ENCODE measurements around the gene MACC1.

Gene MACC1

GRCh38 chr7:20217193-20217948, at the start of gene MACC1:
TSS of gene MACC1 (minus strand) at chr7:20217384. CDS start at chr7:20161862, 55,522 bp downstream.
- Histone ChIP-seq H3K9me3 (ENCODE audit: control insufficient read depth, insufficient read depth, low read depth, low read length) (0 out of 2 replicates have a peak, but pooled peaks cover 4% of the 10 kb centered on the region), H3K4me3 (ENCODE audit: low read depth, low read length) (peak within 1 kb of the TSS; percentile 53), H3K4me1 (ENCODE audit: control insufficient read depth, insufficient read depth, low read length) (peaks cover 34% of the 10 kb centered on the region), H3K27me3 (ENCODE audit: control insufficient read depth, insufficient read depth, low read length) (no peaks in the 10 kb centered on the region), H3K9ac (ENCODE audit: low read length) (peak within 1 kb of the TSS; percentile 27), H3K36me3 (ENCODE audit: control insufficient read depth, insufficient read depth, low read length) (no peaks in the 10 kb centered on the region), H3K27ac (ENCODE audit: low read depth, low read length) (peak within 1 kb of the TSS; percentile 76)

GRCh38 chr7:20264623-20265022, 47.4 kb upstream of the MACC1 start:
- H3K9me3 ChIP-seq (ENCODE audit: control insufficient read depth, insufficient read depth, low read depth, low read length), result no peaks in the 10 kb centered on the region
- no peaks in the 10 kb centered on the region for H3K36me3 ChIP-seq (ENCODE audit: control insufficient read depth, insufficient read depth, low read length)
- no peak overlapping the region for H3K9ac ChIP-seq (ENCODE audit: low read length)
- H3K27ac ChIP-seq (ENCODE audit: low read depth, low read length), result no peak overlapping the region
- no peak overlapping the region for H3K4me3 ChIP-seq (ENCODE audit: low read depth, low read length)
- H3K27me3 ChIP-seq (ENCODE audit: control insufficient read depth, insufficient read depth, low read length), result no peaks in the 10 kb centered on the region
- H3K4me1 ChIP-seq (ENCODE audit: control insufficient read depth, insufficient read depth, low read length), result peaks cover 20% of the 10 kb centered on the region

DNA sequence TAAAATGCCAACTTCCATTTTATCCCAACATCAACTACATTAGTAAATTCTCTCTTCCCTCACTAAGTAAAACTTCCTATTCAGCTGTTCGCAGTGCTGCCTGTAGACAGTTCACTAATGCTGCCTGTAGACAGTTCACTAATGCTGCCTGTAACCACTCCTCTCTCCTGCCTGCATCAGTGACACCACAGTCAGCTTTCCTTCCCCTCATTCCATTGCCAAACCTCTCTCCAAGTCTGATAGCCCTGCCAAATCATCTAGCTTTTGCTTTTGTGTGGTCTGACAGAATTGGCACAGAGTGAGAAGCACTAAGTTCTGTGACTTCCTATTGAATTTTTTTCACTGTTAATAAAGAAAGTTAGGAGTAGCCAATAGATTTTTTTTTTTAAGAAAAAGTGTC, 43.0 kb upstream of the MACC1 start:
- Histone ChIP-seq H3K9me3 (ENCODE audit: control insufficient read depth, insufficient read depth, low read depth, low read length) (no peaks in the 10 kb centered on the region), H3K4me1 (ENCODE audit: control insufficient read depth, insufficient read depth, low read length) (peaks cover 11% of the 10 kb centered on the region), H3K4me3 (ENCODE audit: low read depth, low read length) (no peak overlapping the region), H3K27ac (ENCODE audit: low read depth, low read length) (no peak overlapping the region), H3K9ac (ENCODE audit: low read length) (no peak overlapping the region), H3K36me3 (ENCODE audit: control insufficient read depth, insufficient read depth, low read length) (no peaks in the 10 kb centered on the region), H3K27me3 (ENCODE audit: control insufficient read depth, insufficient read depth, low read length) (no peaks in the 10 kb centered on the region)

DNA sequence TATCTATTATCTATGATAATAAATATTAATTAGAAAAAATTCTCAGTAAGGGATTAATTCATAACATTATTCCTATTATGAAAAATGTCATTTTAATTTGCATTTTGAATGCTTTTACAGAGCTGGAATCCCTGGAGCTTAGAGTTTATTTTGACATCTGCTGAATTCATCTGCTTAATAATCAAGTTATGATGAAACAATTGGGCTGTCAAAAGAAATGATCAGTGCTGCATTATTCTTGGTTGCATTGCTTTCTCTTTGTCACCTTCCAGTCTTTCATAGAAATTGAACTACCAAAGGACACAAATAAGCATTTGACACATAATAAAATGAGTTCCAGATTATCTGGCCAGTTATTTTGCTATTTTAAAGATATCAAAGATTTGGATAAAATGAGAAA, 40.0 kb upstream of the MACC1 start:
- Histone ChIP-seq H3K27me3 (ENCODE audit: control insufficient read depth, insufficient read depth, low read length) (no peaks in the 10 kb centered on the region), H3K36me3 (ENCODE audit: control insufficient read depth, insufficient read depth, low read length) (no peaks in the 10 kb centered on the region), H3K4me3 (ENCODE audit: low read depth, low read length) (no peak overlapping the region), H3K27ac (ENCODE audit: low read depth, low read length) (no peak overlapping the region), H3K4me1 (ENCODE audit: control insufficient read depth, insufficient read depth, low read length) (no peaks in the 10 kb centered on the region), H3K9me3 (ENCODE audit: control insufficient read depth, insufficient read depth, low read depth, low read length) (no peaks in the 10 kb centered on the region), H3K9ac (ENCODE audit: low read length) (no peak overlapping the region)

- H3K9ac ChIP-seq (ENCODE audit: low read length), result no peak overlapping the region
- H3K36me3 ChIP-seq (ENCODE audit: control insufficient read depth, insufficient read depth, low read length), result no peaks in the 10 kb centered on the region
- peaks cover 5% of the 10 kb centered on the region; the same call in 1 of the 2 replicates for H3K4me1 ChIP-seq (ENCODE audit: control insufficient read depth, insufficient read depth, low read length)
- no peaks in the 10 kb centered on the region for H3K27me3 ChIP-seq (ENCODE audit: control insufficient read depth, insufficient read depth, low read length)
- no peaks in the 10 kb centered on the region for H3K9me3 ChIP-seq (ENCODE audit: control insufficient read depth, insufficient read depth, low read depth, low read length)
- no peak overlapping the region for H3K27ac ChIP-seq (ENCODE audit: low read depth, low read length)
- H3K4me3 ChIP-seq (ENCODE audit: low read depth, low read length), result no peak overlapping the region
These were observed 32.7 kb upstream of the MACC1 start for GRCh38 chr7:20249920-20250319.

DNA sequence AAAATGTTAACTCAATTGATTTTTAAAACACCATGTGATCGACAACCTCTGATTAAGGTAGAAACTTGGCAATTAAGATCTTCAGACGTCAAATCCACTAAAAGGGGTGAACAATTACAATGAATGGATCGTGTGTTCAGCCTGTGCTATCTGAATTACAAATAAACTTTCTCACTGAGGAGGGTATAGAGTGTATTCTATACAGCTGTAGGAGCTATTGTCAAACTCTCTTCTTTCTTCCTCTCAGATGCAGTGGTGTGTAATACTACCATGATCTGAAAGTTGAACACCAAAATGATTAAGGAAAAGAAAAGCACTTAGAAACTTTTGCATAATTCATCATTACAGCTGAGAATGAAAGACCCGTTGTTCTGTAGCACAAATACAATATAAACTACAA, 32.2 kb upstream of the MACC1 start:
- no peaks in the 10 kb centered on the region for H3K9me3 ChIP-seq (ENCODE audit: control insufficient read depth, insufficient read depth, low read depth, low read length)
- H3K27me3 ChIP-seq (ENCODE audit: control insufficient read depth, insufficient read depth, low read length), result no peaks in the 10 kb centered on the region
- no peak overlapping the region for H3K27ac ChIP-seq (ENCODE audit: low read depth, low read length)
- H3K4me3 ChIP-seq (ENCODE audit: low read depth, low read length), result no peak overlapping the region
- peaks cover 5% of the 10 kb centered on the region; the same call in 1 of the 2 replicates for H3K4me1 ChIP-seq (ENCODE audit: control insufficient read depth, insufficient read depth, low read length)
- no peaks in the 10 kb centered on the region for H3K36me3 ChIP-seq (ENCODE audit: control insufficient read depth, insufficient read depth, low read length)
- no peak overlapping the region for H3K9ac ChIP-seq (ENCODE audit: low read length)

DNA sequence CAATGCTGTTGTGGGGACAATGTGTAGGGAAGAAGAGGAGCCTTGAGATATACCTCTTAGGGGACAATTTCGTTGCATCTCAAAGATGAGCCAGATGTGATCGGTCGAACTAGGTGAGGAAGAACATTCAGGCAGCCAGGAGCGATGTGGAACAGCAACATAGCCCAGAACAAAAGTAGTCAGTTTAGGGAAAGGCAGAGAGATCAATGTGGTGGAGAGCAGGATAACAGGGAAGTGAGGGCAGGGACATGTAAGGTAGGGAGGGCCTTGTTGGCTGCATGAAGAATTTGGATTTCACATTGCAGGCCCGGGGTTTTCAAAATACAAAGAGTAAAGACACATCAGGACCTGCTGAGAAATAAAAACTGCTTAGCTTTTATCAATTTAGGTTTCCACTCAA, 29.1 kb upstream of the MACC1 start:
- Histone ChIP-seq H3K9ac (ENCODE audit: low read length) (no peak overlapping the region), H3K27ac (ENCODE audit: low read depth, low read length) (no peak overlapping the region), H3K4me1 (ENCODE audit: control insufficient read depth, insufficient read depth, low read length) (peaks cover 9% of the 10 kb centered on the region; the same call in 1 of the 2 replicates), H3K36me3 (ENCODE audit: control insufficient read depth, insufficient read depth, low read length) (no peaks in the 10 kb centered on the region), H3K27me3 (ENCODE audit: control insufficient read depth, insufficient read depth, low read length) (no peaks in the 10 kb centered on the region), H3K9me3 (ENCODE audit: control insufficient read depth, insufficient read depth, low read depth, low read length) (no peaks in the 10 kb centered on the region), H3K4me3 (ENCODE audit: low read depth, low read length) (no peak overlapping the region)

DNA sequence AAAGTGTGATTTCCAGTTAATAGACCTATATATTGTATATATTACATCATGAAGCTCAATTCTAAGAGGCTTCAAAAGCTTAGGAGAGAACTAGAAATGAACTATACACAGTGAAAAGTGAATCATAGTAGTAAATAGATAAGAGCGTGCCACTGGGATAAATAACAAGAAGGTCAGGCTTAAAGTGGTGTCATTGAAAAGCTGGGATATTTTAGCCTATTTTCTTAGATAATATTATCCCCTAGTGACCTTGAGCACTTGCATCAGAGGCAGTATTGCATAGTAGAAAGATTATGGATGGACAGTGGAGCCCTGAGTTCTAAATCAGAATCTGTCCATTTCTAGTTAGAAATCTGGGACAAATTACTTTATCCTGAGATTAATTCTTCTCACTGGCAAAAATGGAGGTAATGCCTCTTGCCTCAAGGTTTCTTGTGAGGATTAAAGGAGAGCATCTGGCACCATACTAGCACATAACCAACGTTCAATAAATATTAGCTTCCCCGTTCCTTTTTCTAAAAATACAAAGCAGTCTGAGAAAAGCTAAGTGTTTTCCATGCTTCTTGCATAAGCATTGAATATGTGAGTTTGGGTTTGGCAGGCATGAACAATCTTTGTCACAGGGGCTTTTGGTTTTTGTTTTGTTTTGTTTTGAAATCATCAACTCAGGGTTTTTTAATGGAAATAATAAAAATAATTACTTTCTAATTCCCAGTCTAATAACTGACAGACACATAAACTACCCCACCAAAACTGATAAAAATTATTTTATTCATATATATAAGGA, 27.3 kb upstream of the MACC1 start:
- Histone ChIP-seq H3K9me3 (ENCODE audit: control insufficient read depth, insufficient read depth, low read depth, low read length) (no peaks in the 10 kb centered on the region), H3K36me3 (ENCODE audit: control insufficient read depth, insufficient read depth, low read length) (no peaks in the 10 kb centered on the region), H3K27ac (ENCODE audit: low read depth, low read length) (no peak overlapping the region), H3K27me3 (ENCODE audit: control insufficient read depth, insufficient read depth, low read length) (no peaks in the 10 kb centered on the region), H3K9ac (ENCODE audit: low read length) (no peak overlapping the region), H3K4me3 (ENCODE audit: low read depth, low read length) (no peak overlapping the region), H3K4me1 (ENCODE audit: control insufficient read depth, insufficient read depth, low read length) (peaks cover 9% of the 10 kb centered on the region; the same call in 1 of the 2 replicates)

DNA sequence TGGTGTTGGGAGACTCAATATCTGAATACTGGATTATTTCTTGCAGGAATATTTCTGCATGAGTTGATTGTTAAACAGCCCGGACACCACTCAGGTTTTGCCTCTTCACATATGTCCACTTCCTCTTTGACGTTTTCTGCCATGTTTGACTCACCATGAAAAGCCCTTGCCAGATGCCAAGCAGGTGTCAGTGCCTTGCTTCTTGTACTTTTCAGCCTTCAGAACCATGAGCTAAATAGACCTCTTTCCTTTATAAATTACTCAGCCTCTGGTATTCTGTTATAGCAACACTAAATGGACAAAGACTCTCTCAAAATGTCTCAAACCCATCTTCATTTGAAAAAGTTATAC, 24.7 kb upstream of the MACC1 start:
- no peaks in the 10 kb centered on the region for H3K9me3 ChIP-seq (ENCODE audit: control insufficient read depth, insufficient read depth, low read depth, low read length)
- no peak overlapping the region for H3K9ac ChIP-seq (ENCODE audit: low read length)
- peaks cover 12% of the 10 kb centered on the region for H3K4me1 ChIP-seq (ENCODE audit: control insufficient read depth, insufficient read depth, low read length)
- H3K27me3 ChIP-seq (ENCODE audit: control insufficient read depth, insufficient read depth, low read length), result no peaks in the 10 kb centered on the region
- no peak overlapping the region for H3K4me3 ChIP-seq (ENCODE audit: low read depth, low read length)
- no peaks in the 10 kb centered on the region for H3K36me3 ChIP-seq (ENCODE audit: control insufficient read depth, insufficient read depth, low read length)
- H3K27ac ChIP-seq (ENCODE audit: low read depth, low read length), result no peak overlapping the region

DNA sequence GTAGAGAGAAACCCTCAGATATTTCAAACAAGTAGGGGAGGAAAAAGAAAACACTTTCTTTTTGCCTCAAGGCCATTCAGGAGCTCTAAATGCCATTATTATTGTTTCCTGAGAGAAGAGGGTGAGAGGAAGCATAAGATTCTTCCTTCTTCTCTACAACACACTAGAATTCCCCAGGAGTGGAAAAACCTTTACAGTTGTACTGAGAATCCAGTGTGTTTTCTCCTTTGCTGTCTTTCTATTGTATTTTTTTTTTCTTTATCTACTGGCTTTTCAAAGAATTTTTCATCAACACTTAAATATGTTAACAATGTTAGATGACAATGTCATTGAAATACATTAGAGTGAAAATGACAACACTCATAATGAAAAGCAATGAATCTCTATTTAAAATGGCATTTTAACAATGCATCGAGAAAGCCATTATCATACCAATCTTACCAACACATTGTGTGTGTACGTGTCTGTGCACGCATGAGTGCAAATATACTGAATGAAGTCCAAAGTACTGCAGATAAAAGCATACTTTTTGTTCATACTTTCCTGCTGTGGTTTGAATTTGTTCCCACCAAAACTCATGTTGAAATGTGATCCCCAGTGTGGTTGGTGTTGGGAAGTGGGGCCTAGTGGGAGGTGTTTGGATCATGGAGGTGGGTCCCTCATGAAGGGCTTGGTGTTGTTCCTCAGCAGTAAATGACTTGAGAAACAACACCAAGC, 24.2 kb upstream of the MACC1 start:
- H3K9ac ChIP-seq (ENCODE audit: low read length), result no peak overlapping the region
- H3K36me3 ChIP-seq (ENCODE audit: control insufficient read depth, insufficient read depth, low read length), result no peaks in the 10 kb centered on the region
- H3K27ac ChIP-seq (ENCODE audit: low read depth, low read length), result no peak overlapping the region
- H3K9me3 ChIP-seq (ENCODE audit: control insufficient read depth, insufficient read depth, low read depth, low read length), result no peaks in the 10 kb centered on the region
- H3K4me1 ChIP-seq (ENCODE audit: control insufficient read depth, insufficient read depth, low read length), result peaks cover 9% of the 10 kb centered on the region
- no peak overlapping the region for H3K4me3 ChIP-seq (ENCODE audit: low read depth, low read length)
- H3K27me3 ChIP-seq (ENCODE audit: control insufficient read depth, insufficient read depth, low read length), result no peaks in the 10 kb centered on the region
